G401.6 (cell line): Measurements from ENCODE around the gene GBP5.
"Not testable (repeated sequence)": the region's sequence is repeated elsewhere in the genome, so short reads cannot be mapped to it uniquely, and the experiment has no call there.

ENCODE experiments used
- FAIRE-seq: peaks from 2 replicates; lab custom pipeline; 2012; peaks lifted over from hg19 to GRCh38; lab: Jason Lieb, UNC

The GBP5 gene

DNA sequence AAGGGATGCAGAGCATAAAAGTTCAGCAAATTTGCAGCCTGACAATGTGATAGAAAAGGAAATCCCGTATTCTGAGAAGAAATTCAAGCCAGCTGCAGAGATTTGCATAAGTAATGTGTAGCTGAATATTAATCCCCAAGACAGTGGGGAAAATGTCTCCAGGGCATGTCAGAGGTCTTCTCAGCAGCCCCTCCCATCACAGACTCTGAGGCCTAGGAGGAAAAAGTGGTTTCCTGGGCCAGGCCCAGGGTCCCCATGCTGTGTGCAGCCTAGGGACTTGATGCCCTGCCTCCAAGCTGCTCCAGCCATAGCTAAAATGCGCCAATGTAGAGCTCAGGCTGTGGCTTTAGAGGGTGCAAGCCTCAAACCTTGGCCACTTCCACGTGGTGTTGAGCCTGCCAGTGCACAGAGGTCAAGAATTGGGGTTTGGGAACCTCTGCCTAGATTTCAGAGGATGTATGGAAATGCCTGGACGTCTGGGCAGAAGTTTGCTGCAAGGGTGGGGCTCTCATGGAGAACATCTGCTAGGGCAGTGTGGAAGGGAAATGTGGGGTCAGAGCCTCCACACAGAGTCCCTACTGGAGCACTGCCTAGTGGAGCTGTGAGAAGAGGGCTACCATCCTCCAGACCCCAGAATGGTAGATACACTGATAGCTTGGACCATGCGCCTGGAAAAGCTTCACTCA, 11.6 kb upstream of the GBP5 start:
- FAIRE-seq = not testable (repeated sequence)

DNA sequence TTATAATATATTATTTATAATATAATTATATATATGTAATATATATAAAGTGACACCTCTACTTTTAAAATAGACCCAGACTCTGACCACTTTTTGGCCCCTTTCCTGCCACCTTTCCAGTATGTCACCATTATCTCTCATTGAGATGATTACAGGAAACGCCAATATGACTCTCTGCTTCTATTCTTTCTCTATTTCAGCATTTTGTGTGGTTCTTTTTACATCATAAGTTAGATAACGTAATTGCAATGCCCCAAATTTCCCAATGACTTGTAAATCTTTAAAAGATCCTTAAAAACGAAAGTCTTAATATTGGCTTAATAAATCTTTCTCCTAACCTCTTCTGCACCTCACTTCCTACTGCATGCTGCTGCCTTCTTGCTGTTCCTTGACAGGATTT, 8.1 kb upstream of the GBP5 start:
- FAIRE-seq = no peak

DNA sequence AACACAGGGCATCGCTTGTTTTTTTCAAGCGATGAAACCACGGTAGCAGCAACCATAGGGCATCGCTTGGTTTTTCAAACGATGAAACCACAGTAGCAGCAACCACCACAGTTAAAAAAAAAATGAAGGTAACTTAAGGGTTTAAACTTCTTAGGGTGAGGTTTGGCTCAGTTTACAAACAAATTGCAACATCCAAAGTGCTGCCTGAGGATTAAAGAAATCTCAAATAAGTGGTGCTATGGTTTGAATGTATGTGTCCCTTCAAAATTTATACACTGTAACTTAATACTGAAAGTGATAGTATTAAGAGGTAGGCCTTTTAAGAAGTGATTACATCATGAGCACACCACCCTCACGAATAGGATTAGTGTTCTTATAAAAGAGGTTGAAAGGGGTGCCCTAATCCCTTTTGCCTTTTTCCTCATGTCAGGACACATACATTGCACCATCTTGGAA, 6.4 kb upstream of the GBP5 start:
- no peak for FAIRE-seq

DNA sequence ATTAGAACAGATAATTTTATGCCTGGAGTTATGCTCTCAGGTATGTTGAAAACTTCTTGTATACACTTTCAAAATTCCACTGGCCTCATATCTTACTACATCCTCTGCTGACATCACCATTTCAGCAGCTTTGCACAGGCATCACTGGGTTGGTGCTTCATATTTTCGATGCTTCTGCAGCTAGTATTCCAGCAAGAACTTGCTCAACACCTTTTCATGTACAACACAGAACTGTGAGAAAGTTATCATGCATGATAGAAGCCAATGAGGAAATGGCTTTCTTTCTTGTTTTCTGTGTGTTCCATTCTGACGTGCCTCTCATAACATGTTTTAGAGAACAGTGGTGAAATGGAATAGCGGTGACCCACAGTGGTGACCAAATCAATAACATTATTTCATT, 5.1 kb upstream of the GBP5 start:
- FAIRE-seq = no peak

DNA sequence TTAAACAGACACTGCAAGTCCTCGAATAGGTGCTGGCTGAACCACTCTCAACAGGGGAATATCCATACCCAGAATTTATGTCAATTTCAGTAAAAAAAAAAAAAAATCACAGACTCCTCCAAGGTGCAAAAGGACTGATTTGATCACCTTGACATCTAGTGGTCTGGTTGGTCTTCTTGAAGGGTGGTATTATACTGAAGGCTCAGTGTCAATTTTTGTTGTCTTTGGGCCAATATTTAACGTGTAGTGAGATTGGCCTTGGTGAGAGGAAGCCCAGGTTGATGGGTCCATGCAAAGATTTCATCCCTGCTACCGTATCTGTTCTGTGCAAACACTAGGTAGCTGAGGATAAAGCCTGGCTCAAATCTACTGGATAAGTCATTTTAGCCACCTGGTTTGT, 4.0 kb upstream of the GBP5 start:
- FAIRE-seq = no peak

DNA sequence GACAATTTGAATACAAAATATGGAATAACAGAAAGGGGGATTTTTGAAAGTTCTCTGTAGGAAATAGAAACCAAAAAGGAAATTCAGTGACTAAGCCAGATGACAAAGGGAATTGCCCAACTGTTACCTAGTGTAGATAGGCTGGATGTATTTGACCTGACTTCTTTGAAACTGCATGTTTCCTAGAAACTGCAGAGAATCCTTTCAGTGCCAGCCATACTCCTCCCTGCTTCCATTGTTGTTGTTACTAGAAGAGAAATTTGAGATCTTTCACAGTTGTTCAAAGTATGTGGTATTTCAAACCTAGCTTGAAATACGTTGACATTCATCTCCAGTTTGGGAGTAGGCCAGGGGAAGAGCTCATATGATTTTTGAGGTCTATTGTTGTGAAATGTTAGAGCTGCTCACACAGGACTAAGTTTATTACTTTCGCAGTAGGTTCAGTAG, 1.8 kb upstream of the GBP5 start:
- FAIRE-seq = no peak

DNA sequence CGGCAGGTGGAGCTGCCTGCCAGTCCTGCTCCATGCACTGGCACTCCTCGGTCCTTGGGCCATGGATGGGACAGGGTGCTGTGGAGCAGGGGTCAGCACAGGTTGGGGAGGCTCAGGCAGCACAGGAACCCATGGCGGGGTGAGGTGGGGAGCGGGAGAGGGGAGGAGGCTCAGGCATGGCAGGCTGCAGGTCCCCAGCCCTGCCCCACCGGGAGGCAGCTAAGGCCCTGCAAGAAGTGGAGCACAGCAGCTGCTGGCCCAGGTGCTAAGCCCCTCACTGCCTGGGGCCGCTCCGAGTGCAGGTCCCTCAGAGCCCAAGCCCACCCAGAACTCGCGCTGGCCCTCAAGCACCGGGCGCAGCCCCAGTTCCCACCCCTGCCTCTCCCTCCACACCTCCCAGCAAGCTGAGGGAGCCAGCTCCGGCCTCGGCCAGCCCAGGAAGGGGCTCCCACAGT, 691 bp upstream of the GBP5 start:
- FAIRE-seq = no peak

DNA sequence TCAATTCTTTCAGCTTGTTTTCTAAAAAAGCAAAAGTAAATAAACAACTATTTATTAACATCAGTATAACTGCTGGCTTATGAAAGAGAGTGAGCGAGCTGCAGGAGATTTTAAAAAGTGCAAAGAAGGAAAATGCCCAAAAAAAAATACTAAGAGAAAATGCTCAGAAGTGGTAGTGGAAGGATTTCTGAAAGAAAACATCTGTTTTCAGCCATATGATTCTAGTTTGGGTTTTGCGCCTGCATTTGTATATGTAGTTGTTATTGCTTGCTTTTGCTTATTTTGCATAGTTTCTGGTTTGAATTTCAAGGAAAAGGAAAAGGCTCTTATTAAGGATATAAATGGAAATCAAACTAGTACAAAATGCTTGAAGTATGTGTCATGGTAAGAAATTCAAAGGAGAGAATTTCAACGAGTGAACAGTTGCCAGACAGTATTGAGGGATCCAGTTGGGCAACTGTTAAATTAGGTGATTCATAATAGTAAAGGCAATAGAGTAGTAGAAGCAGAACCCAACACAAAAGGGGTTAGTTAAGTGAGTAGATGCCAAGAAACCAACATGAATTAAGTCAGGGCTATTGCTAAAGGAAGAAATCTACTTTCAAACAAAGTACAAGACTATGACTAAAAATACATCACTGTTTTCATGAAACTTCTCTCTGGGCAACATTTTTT, 1.2 kb downstream of the GBP5 start:
- no peak for FAIRE-seq

DNA sequence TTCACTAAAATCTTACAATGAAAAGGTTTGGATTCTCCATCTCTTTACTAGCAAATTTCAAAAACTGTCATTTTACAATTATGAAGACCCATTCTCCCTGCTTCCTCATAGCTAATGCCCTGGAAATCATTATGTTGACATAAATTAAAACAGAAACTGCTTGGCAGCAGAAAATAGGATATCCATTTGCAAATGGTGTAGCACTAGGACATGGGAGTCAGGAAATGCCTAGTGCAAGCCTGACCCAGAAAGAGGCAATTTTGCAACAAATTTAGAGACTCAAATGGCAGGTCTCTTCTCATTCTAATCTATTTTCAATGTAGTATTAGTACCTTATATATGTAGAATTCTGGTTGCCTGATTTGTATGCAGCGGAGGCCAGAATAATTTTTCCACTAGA, 2.2 kb downstream of the GBP5 start:
- FAIRE-seq = no peak

DNA sequence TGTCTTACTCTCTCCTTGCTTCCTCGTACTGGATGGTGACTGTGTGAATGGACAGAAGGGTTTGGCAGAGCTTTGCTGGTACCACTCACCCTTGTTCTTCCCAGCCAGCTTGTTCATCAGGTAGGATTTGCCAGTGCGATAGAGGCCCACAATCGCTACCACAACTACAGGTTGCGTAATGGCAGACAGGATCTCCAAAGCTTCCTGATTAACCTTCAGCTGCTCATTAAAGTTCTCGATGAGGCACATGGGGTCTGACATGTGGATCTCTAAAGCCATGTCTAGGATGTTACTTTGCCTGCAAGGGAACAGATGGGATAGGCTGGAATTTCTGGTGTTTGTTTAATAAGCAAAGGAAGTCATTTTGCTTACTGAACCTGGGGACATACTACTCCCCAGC, 3.4 kb downstream of the GBP5 start:
- no peak for FAIRE-seq

DNA sequence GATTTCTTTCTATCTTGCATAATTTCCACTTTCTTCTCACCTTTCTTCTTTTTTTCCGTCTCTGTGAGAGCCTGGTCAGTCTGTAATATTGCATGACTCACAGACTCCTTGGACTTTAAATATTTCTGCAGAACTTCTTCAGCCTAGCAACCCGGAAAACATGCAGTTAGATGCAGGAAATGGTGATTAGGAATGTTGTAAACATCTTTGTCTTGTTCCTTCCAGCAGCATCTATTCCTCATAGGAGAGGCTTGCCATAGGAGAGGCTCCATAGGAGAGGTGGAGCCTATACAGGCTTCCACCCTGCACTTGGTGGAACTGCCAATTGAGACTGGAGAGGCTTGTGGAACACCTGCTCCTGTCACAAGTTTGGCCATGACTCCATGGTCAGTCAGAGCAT, 10.0 kb downstream of the GBP5 start:
- no peak for FAIRE-seq

DNA sequence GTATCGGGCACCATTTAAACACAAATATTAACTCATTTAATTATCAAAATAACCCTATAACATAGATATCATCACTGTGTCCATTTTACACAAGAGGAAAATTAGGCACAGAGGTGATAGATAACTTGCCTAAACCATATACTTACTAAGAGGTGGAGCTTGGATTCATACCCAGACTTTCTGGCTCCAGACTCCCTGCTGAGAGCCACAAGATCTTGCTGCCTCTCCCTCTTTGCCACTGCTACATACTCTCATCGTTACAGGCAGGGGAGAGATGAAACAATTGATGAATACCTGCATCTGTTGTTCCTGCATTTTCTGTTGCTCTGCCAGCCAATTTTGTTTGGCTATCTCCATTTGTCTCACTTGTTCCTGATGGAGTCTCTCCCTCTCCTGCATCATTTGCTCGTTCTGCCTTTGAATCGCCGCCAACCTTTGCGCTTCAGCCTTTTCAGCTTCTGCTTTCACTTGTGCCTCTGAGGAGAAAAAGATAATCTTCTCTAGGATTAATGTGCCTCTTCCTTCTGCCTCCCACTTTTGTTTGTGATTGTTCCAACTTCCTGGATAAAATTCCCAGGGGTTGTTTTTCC, 10.6 kb downstream of the GBP5 start:
- FAIRE-seq = no peak

DNA sequence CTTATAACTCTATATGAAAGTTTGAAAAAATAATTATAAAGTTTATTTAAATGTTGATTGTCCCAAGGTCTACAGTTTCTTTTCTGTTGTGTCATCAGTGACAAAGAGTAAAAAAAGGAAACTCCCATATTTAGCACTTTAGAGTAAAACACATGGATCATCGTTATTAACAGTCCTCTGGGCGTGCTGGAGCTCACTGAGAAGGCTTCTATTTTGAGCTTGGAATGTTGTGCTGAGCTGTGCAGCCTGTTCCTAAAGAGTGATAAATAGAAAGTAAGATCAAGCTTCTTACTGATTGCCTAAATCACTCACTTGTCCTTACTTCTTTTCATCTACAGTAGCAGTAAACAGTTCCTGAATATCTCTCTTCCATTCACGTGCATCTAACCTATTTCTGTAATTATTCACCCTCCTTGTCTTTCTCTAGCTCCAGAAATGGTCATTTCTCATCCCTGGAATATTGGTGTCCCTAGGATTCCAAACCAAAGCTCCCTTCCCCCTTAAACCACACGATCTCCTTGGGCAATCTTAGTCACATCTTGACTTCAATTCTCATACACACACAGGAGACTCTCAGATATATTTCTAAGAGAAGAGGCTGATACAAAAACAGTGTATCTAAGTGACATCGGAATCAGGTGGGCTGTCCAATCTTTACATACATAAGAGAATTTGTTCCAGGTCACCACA, 11.9 kb downstream of the GBP5 start:
- no peak for FAIRE-seq

DNA sequence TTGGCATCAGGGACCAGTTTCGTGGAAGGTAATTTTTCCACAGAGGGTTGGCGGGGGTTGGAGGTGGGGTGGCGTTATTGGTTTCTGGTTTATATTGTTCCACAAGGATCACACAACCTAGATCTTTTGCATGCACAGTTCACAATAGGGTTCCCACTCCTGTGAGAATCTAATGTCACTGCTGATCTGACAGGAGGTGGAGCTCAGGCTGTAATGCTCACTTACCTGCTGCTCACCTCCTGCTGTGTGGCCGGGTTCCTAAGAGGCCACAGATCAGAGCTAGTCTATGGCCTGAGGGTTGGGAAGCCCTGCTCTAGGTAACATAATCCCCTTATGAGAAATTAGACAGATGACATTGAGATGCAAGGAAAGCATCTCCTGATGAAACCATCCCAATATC, 12.6 kb downstream of the GBP5 start:
- no peak for FAIRE-seq

DNA sequence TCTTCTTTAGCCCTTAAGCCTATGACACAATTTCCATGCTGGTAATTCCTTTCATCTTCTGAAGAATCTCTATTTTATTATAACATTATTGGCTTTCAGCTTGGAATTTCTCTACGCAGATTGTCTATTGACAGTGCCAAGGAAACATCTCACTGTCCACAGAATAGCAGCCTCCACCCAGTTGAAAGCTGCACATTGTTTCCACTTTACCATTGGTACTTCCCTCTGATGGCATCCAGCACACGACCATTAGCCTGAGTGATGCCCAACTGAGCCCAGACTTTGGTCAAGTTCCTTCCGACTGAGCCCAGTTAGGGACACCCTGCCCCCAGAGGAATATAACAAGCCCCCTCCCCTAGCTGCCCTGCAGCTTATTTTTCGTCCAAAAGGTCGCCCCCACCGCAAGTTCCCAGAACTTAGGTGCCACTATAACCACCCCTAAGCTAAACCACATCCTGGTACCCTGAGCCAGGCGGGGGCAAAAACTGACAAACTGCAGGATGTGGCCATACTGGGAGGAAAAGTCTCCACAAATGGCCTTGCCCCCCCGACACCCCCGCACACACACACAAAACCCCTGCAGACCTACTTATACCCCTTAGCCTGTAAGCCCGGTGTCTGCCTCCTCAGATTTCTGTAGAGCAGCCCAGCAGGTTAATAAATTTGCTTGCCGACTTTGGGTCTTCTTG, 13.2 kb downstream of the GBP5 start:
- FAIRE-seq = no peak

DNA sequence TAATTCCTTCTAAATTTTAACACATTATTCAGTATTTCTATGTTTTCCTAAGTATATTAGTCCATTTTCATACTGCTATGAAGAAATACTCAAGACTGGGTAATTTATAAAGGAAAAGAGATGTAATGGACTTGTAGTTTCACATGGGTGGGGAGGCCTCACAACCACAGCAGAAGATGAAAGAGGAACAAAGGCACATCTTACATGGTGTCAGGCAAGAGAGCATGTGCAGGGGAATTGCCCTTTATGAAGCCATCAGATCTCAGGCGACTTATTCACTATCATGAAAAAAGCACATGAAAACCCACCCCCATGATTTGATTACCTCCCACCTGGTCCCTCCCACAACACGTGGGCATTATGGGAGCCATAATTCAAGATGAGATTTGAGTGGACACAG, 15.6 kb downstream of the GBP5 start:
- FAIRE-seq = no peak

DNA sequence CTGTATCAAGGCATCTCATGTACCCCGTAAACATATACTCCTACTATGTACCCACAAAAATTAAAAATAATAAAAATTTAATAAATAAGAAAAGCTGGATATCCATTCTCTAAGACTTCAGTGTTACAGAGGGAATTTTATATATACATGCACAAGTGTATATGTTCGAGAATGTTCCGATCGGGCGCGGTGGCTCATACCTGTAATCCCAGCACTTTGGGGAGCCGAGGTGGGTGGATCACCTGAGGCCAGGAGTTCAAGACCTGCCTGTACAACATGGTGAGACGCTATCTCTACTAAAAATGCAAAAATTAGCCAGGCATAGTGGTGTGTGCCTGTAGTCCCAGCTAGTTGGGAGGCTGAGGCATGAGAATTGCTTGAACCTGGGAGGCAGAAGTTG, 17.1 kb downstream of the GBP5 start:
- FAIRE-seq = not testable (repeated sequence)

DNA sequence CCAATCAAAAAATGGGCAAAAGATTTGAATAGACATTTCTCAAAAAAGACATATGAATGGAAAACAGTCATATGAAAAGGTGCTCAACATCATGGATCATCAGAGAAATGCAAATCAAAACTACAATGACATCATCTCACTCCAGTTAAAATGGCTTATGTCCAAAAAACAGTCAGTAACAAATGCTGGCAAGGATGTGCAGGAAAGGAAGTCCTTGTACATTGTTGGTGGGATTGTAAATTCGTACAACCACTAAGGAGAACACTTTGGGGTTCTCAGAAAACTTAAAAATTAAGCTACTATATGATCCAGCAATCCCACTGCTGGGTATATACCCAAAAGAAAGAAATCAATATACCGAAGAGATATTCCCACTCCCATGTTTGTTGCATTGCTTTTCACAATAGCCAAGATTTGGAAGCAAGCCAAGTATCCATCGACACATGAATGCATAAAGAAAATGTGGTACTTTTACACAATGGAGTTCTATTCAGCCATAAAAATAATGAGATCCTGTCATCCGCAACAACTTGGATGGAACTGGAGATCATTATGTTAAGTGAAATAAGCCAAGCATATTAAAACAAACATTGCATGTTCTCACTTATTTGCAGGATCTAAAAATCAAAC, 17.9 kb downstream of the GBP5 start:
- FAIRE-seq = no peak

DNA sequence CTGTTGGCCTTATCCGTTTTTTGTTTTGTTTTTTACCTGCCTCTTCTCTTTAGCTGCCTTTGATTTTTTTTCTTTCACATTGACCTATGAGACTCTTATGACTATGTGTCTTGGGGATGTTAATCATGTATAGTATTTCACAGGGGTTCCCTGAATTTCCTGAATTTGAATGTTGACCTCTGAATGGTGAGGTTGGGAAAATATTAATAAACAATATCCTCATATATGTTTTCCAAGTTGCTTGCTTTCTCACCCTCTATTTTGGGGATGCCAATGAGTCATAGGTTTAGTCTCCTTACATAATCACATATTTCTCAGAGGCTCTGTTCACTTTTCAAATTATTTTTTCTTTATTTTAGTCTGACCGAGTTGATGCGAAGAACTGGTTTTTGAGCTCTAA, 29.6 kb downstream of the GBP5 start:
- FAIRE-seq = no peak
